Right atrium auricular region (tissue), 2 donors: ENCODE results near the gene RITA1. TPM values are rescaled to one million over a fixed set of nuclear protein-coding genes. Genes with fewer than 3 reads are reported as not detected.
"Not testable (repeated sequence)": the region's sequence is repeated elsewhere in the genome, so short reads cannot be mapped to it uniquely, and the experiment has no call there.

Source experiments
- DNase-seq: peaks from one replicate; pipeline ENCODE4 v3.0.0-alpha.2; 2019; ENCODE audit warnings: low spot score
- H3K27ac ChIP-seq, 2 donors: fragments of 200-600 bp; sonication (generic); 1 replicate in 1 of 2; 2 replicates in 1 of 2; pipeline ENCODE4 v1.5.1; 2016 to 2019
- H3K27me3 ChIP-seq, 2 donors: fragments of 200-600 bp; sonication (generic); one replicate each; pipeline versions ENCODE4 v1.5.1 to v1.6.0; 2017 to 2019
- H3K36me3 ChIP-seq: fragments of 200-600 bp; sonication (generic); one replicate; pipeline ENCODE4 v1.5.1; 2016
- H3K4me1 ChIP-seq, 2 donors: fragments of 200-600 bp; sonication (generic); one replicate each; pipeline versions ENCODE4 v1.5.1 to v1.6.0; 2017 to 2019
- H3K4me3 ChIP-seq, 2 donors: fragments of 200-600 bp; sonication (generic); 1 replicate in 1 of 2; 2 replicates in 1 of 2; pipeline ENCODE4 v1.5.1; 2017 to 2019; ENCODE audit warnings: mild to moderate bottlenecking in 1 of 2, moderate library complexity in 1 of 2
- H3K9me3 ChIP-seq, 2 donors: fragments of 200-600 bp; sonication (generic); one replicate each; pipeline ENCODE4 v1.5.1; 2019
- total RNA-seq, 2 donors: library from RNA; depleted of rRNA; stranded (reverse); fragments of >200 nt; gene quantifications; one replicate each; pipeline ENCODE4 v1.1.0, GENCODE V29; 2016
- TF ChIP-seq, protein P1 (sequence below), 2 donors: fragments of 200-600 bp; sonication (generic); IDR thresholded peaks; one replicate each; pipeline ENCODE4 v1.5.1; 2019; ENCODE audit warnings: antibody characterized with exemption in 2 of 2

Gene RITA1
- total RNA-seq, 2 donors from 2014 or later: 18.2 to 25.4 TPM

DNA sequence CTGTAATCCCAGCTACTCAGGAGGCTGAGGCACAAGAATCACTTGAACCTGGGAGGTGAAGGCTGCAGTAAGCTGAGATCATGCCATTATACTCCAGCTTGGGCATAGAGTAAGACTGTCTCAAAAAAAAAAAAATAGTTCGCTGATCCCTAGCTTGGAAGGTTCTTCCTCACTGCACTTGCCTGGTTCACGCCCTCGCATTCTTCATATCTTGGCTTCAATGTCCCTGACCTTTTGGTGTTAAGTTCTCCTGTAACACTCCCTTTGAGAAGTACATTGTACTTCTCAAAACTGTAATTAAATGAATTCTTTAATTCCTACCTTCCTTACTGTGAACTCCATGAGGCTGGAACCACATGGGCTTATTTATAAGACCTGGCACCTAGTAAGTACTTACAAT lies 19.3 kb downstream of the RITA1 start:
- TF ChIP-seq, protein P1, sequence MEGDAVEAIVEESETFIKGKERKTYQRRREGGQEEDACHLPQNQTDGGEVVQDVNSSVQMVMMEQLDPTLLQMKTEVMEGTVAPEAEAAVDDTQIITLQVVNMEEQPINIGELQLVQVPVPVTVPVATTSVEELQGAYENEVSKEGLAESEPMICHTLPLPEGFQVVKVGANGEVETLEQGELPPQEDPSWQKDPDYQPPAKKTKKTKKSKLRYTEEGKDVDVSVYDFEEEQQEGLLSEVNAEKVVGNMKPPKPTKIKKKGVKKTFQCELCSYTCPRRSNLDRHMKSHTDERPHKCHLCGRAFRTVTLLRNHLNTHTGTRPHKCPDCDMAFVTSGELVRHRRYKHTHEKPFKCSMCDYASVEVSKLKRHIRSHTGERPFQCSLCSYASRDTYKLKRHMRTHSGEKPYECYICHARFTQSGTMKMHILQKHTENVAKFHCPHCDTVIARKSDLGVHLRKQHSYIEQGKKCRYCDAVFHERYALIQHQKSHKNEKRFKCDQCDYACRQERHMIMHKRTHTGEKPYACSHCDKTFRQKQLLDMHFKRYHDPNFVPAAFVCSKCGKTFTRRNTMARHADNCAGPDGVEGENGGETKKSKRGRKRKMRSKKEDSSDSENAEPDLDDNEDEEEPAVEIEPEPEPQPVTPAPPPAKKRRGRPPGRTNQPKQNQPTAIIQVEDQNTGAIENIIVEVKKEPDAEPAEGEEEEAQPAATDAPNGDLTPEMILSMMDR (IDR thresholded peaks at IDR 0.05): no peak
- Histone ChIP-seq H3K9me3 (no peaks in the 10 kb centered on the region), H3K36me3 (no peaks in the 10 kb centered on the region), H3K27ac (peak overlapping the region; percentile 3 to 40), H3K4me1 (peaks cover 0 to 30% of the 10 kb centered on the region in 2 donors), H3K4me3 (no peak overlapping the region), H3K27me3 (no peaks in the 10 kb centered on the region)
- DNase-seq: no peak

DNA sequence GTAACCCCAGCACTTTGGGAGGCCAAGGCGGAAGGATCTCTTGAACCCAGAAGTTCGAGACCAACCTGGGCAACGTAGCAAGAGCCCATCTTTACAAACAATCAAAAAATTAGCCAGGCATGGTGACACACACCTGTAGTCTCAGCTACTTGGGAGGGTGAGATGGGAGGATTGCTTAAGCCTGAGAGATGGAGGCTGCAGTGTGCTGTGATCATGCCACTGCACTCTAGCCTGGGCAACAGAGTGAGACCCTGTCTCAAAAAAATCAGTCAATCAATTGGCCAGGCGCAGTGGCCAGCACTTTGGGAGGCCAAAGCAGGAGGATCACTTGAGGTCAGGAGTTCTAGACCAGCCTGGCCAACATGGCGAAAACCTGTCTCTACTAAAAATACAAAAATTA lies 21.3 kb downstream of the RITA1 start:
- H3K36me3 ChIP-seq, DNase-seq, H3K27me3 ChIP-seq, H3K4me3 ChIP-seq, H3K27ac ChIP-seq, H3K9me3 ChIP-seq: not testable (repeated sequence)
- peaks cover 0 to 30% of the 10 kb centered on the region in 2 donors for H3K4me1 ChIP-seq

DNA sequence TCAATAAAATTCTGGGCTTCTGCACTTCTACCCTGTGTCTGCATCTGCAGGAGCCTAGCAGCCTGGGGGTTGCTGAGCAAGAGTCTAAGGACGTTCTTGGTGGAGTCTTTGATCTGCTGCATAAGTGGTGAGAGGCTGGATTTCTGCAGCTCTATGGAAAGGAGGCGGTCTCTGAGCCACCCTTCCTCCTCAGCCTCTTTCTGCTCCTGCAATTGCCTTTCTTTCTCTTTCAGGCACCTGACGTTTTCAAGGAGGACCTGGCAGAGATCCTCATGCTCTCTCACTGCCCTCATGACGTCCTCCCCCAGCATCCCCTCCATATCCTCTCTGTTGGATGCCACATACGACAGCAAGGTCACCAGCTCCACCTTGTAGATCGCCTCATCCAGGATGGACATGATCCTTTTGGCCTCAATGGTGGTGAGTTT lies 22.1 kb downstream of the RITA1 start:
- H3K4me3 ChIP-seq: no peak overlapping the region
- no peak for DNase-seq

DNA sequence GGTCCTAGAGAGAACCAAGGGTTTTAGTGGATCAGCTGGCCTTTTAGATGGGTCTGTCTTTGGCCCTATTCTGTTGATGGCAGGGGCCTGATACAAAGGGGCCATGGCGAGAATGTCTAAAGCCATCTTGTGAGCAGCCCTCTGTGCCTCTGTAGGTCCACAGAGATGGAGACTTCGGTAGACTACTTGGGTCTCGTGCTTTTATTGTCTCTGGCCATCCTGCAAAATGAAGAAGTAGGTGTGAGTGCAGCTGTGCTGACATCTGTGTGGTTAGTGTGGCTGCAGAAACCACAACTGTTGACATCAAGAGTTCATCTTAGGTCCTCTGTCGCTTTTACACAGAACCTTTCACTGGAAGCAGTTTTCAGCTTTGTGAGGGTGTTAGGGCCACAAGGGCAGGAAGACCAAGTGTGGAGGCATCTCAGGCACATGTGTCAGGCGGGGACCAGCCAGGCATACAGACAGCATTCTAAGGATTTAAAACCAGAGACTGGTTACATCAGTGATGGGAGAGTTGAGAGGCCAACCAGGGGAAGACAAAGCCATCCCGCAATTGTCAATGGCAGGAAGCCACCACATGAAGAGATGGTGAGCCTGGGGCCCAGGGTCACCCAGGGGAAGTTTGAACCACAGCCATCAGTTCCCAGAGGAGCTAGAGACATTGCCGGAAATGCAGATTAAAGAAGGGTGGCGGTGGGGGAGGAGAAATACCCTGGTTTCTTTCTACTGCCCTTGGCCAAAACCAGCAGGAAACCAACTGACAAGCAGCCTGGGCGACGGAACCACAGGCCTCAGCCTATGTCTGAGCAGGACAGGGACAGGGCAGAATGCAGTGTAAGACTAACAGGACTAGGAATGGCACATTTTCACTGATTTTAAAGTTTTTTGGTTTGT lies 22.8 kb downstream of the RITA1 start:
- TF ChIP-seq, protein P1 (IDR thresholded peaks at IDR 0.05): no peak
- Histone ChIP-seq H3K4me3 (no peak overlapping the region), H3K4me1 (peaks cover 0 to 30% of the 10 kb centered on the region in 2 donors), H3K36me3 (no peaks in the 10 kb centered on the region), H3K27ac (peak overlapping the region; percentile 66 to 71), H3K27me3 (no peaks in the 10 kb centered on the region), H3K9me3 (no peaks in the 10 kb centered on the region)
- no peak for DNase-seq

More for the DNA sequence above, 22.1 kb downstream of the RITA1 start:
- H3K27me3 ChIP-seq: no peaks in the 10 kb centered on the region
- no peaks in the 10 kb centered on the region for H3K36me3 ChIP-seq
- TF ChIP-seq, protein P1 (IDR thresholded peaks at IDR 0.05): no peak
- peaks cover 0 to 30% of the 10 kb centered on the region in 2 donors for H3K4me1 ChIP-seq
- peak overlapping the region; percentile 66 to 71 for H3K27ac ChIP-seq
- H3K9me3 ChIP-seq: no peaks in the 10 kb centered on the region

DNA sequence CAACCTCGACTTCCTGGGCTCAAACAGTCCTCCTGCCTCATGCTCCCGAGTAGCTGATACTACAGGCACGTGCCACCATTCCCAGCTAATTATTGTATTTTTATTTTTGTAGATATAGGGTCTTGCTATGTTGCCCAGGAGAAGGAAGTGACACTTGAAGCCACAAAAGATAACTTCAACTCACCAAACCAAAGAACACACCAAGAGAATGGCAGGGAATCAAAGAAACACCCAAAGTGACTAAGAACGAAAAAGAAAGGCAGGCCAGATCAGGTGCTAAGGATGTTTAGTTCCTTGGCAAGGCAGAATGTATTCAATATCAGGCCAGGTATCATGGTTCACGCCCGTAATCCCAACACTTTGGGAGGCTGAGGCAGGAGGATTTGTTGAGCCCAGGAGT lies 25.6 kb downstream of the RITA1 start:
- Histone ChIP-seq H3K4me3 (no peak overlapping the region), H3K36me3 (no peaks in the 10 kb centered on the region), H3K27ac (no peak overlapping the region), H3K4me1 (peaks cover 0 to 34% of the 10 kb centered on the region in 2 donors), H3K9me3 (no peaks in the 10 kb centered on the region), H3K27me3 (no peaks in the 10 kb centered on the region)
- TF ChIP-seq, protein P1 (IDR thresholded peaks at IDR 0.05): no peak
- DNase-seq: no peak

DNA sequence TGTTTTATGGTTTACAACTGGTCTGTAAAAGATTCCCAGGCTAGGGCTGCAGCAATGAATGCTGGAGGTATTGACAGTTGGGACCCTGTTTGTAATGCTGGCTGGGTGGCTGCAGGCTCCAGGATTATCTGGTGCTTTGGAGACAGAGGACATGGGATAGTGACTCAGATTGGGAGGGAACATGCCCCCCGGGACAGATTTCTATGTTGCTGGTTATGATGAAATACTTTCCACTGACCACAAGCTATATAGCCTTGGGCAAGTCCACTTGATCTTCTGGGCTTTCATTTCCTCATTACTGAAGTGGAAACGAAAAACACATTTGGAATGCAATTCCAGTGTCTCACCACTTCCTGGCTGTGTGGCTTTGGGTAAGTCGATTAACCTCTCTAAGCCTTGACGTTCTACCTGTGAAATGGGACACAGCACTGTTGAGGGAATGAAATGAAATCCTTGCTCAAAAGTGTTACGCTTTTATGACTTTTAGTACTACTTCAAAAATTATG lies 29.4 kb downstream of the RITA1 start:
- TF ChIP-seq, protein P1 (IDR thresholded peaks at IDR 0.05): no peak
- H3K4me3 ChIP-seq: no peak overlapping the region
- DNase-seq: peak; percentile 92

More for the DNA sequence above, 29.4 kb downstream of the RITA1 start:
- Histone ChIP-seq H3K9me3 (no peaks in the 10 kb centered on the region), H3K4me1 (peaks cover 0 to 18% of the 10 kb centered on the region in 2 donors), H3K36me3 (no peaks in the 10 kb centered on the region), H3K27ac (peak overlapping the region; percentile 1 to 57), H3K27me3 (no peaks in the 10 kb centered on the region)
